Endodermal cell (in vitro differentiated cells): ENCODE results near the gene NKD2. TPM values are rescaled to one million over a fixed set of nuclear protein-coding genes. Genes with fewer than 3 reads are reported as not detected.
A peak's percentile ranks its signal among the peaks of the same experiment; 100 is the strongest.

ENCODE experiments used
- DNase-seq: peaks from one replicate; pipeline ENCODE4 v3.0.0-alpha.2; 2017
- H3K27ac ChIP-seq: 2 replicates; pipeline ENCODE4 v1.5.1; 2013; ENCODE audit warnings: mild to moderate bottlenecking, low read depth, low read length, moderate library complexity
- H3K27me3 ChIP-seq: 2 replicates; pipeline ENCODE4 v1.6.1; 2013; ENCODE audit warnings: mild to moderate bottlenecking, low read length, moderate library complexity; ENCODE audit not compliant: insufficient read depth, control insufficient read depth, poor library complexity, severe bottlenecking
- H3K36me3 ChIP-seq: 2 replicates; pipeline ENCODE4 v1.7.0; 2013; ENCODE audit warnings: mild to moderate bottlenecking, low read length, moderate library complexity; ENCODE audit not compliant: control insufficient read depth, insufficient read depth
- H3K4me1 ChIP-seq: one replicate; pipeline ENCODE4 v1.7.0; 2013; ENCODE audit warnings: low read length; ENCODE audit not compliant: control insufficient read depth, insufficient read depth
- H3K4me3 ChIP-seq: 2 replicates; pipeline ENCODE4 v1.5.1; 2013; ENCODE audit warnings: mild to moderate bottlenecking, low read length, moderate library complexity
- H3K9ac ChIP-seq: 2 replicates; pipeline ENCODE4 v1.6.1; 2013; ENCODE audit warnings: mild to moderate bottlenecking, low read length, moderate library complexity; ENCODE audit not compliant: poor library complexity, severe bottlenecking; ENCODE audit errors: extremely low read depth
- H3K9me3 ChIP-seq: 2 replicates; pipeline ENCODE4 v1.6.1; 2013; ENCODE audit warnings: mild to moderate bottlenecking, low read length, moderate library complexity; ENCODE audit not compliant: control insufficient read depth
- H3K27ac Mint-ChIP-seq: 2 replicates; pipeline ENCODE4 v1.8.0; 2020; ENCODE audit warnings: mixed read lengths
- H3K27me3 Mint-ChIP-seq: 2 replicates; pipeline ENCODE4 v1.8.0; 2021; ENCODE audit warnings: mild to moderate bottlenecking, mixed read lengths; ENCODE audit not compliant: insufficient read depth
- H3K36me3 Mint-ChIP-seq: 2 replicates; pipeline ENCODE4 v1.8.0; 2020; ENCODE audit warnings: low read depth, mixed read lengths
- H3K4me1 Mint-ChIP-seq: 2 replicates; pipeline ENCODE4 v1.8.0; 2020; ENCODE audit warnings: mixed read lengths
- H3K4me3 Mint-ChIP-seq: 2 replicates; pipeline ENCODE4 v1.8.0; 2020; ENCODE audit warnings: mild to moderate bottlenecking, moderate library complexity, mixed read lengths
- H3K9me3 Mint-ChIP-seq: 2 replicates; pipeline ENCODE4 v1.8.0; 2020; ENCODE audit warnings: mild to moderate bottlenecking, mixed read lengths
- CTCF ChIP-seq: fragments of 200-600 bp; sonication (generic); conservative IDR thresholded peaks from 2 replicates; pipeline ENCODE4 v1.5.0; 2021; ENCODE audit warnings: antibody characterized with exemption, mild to moderate bottlenecking
- whole genome bisulfite sequencing, 2 experiments: methylation state at CpG; one replicate each; pipeline versions ENCODE4 v1.1.5 to v1.1.7; 2013; ENCODE audit warnings: missing lambda C conversion rate in 2 of 2, mixed read lengths in 1 of 2; ENCODE audit not compliant: insufficient coverage in 1 of 2, insufficient read length in 1 of 2; 5-methylcytosine and 5-hydroxymethylcytosine counted together
- total RNA-seq, 2 donors: library from RNA; stranded (reverse); fragmentation: NEBNext Ultra II Directional in 1 of 2; extraction: Animal tissue kit (Norgen Biotek cat#: 25700) in 1 of 2; gene quantifications; 2 replicates in 1 of 2; 3 replicates in 1 of 2; pipeline ENCODE4 v1.2.1, GENCODE V29; 2021

The NKD2 gene
- total RNA-seq, 2 donors from 2014 or later, result 11.2 to 13.9 TPM

GRCh38 chr5:1053391-1054017 is 44.9 kb downstream of the NKD2 start:
- Histone ChIP-seq H3K4me3 (no peak overlapping the region), H3K9ac (no peak overlapping the region), H3K27me3 (no peaks in the 10 kb centered on the region), H3K27ac (peak overlapping the region; percentile 49), H3K9me3 (no peaks in the 10 kb centered on the region), H3K36me3 (peaks cover 11% of the 10 kb centered on the region), H3K4me1 (no peaks in the 10 kb centered on the region)
- no peaks in the 10 kb centered on the region for H3K9me3 Mint-ChIP-seq
- H3K4me1 Mint-ChIP-seq, result no peaks in the 10 kb centered on the region
- TF ChIP-seq CTCF, result no peak
- no peak overlapping the region for H3K4me3 Mint-ChIP-seq
- DNase-seq, result no peak
- no peaks in the 10 kb centered on the region for H3K27me3 Mint-ChIP-seq
- 95 to 96% methylated on average over 23 to 32 of the region's 32 CpGs for WGBS, 2 experiments
- H3K36me3 Mint-ChIP-seq, result peaks cover 31% of the 10 kb centered on the region
- H3K27ac Mint-ChIP-seq, result no peak overlapping the region

- WGBS, 2 experiments, result 95% methylated on average over 30 to 39 of the region's 39 CpGs
- Mint-ChIP-seq H3K27ac (peak overlapping the region; percentile 80), H3K9me3 (no peaks in the 10 kb centered on the region), H3K4me1 (no peaks in the 10 kb centered on the region), H3K27me3 (no peaks in the 10 kb centered on the region), H3K4me3 (no peak overlapping the region), H3K36me3 (peaks cover 33% of the 10 kb centered on the region)
- H3K4me3 ChIP-seq, result no peak overlapping the region
- peak overlapping the region; percentile 49 for H3K27ac ChIP-seq
- no peaks in the 10 kb centered on the region for H3K4me1 ChIP-seq
- no peaks in the 10 kb centered on the region for H3K27me3 ChIP-seq
- no peak for DNase-seq
- no peak overlapping the region for H3K9ac ChIP-seq
- TF ChIP-seq CTCF, result no peak
- no peaks in the 10 kb centered on the region for H3K9me3 ChIP-seq
- peaks cover 11% of the 10 kb centered on the region for H3K36me3 ChIP-seq
Measured at GRCh38 chr5:1054018-1054798, 45.6 kb downstream of the NKD2 start.

- H3K27me3 ChIP-seq, result no peaks in the 10 kb centered on the region
- DNase-seq, result no peak
- Mint-ChIP-seq H3K27me3 (no peaks in the 10 kb centered on the region), H3K4me1 (no peaks in the 10 kb centered on the region), H3K9me3 (no peaks in the 10 kb centered on the region), H3K36me3 (peaks cover 33% of the 10 kb centered on the region), H3K27ac (peak overlapping the region; percentile 21), H3K4me3 (no peak overlapping the region)
- H3K9ac ChIP-seq, result no peak overlapping the region
- peak overlapping the region; percentile 21 for H3K27ac ChIP-seq
- peaks cover 14% of the 10 kb centered on the region for H3K36me3 ChIP-seq
- H3K4me1 ChIP-seq, result no peaks in the 10 kb centered on the region
- 91 to 92% methylated on average over 37 to 39 of the region's 39 CpGs for WGBS, 2 experiments
- H3K4me3 ChIP-seq, result no peak overlapping the region
- no peak for TF ChIP-seq CTCF
- H3K9me3 ChIP-seq, result no peaks in the 10 kb centered on the region
Measured at GRCh38 chr5:1054799-1055775, 46.5 kb downstream of the NKD2 start.
